Stimulated activated CD4-positive, alpha-beta T cell treated with anti-CD3 and anti-CD28 coated beads, Interleukin-4, amount 100 ng/mL, for 24 hours (primary cell): Measurements from ENCODE around the gene LDHA.
"Not testable (repeated sequence)": the region's sequence is repeated elsewhere in the genome, so short reads cannot be mapped to it uniquely, and the experiment has no call there.

Experiments
- DNase-seq: peaks from one replicate; pipeline ENCODE4 v3.0.0-alpha.2; 2020

LDHA gene

DNA sequence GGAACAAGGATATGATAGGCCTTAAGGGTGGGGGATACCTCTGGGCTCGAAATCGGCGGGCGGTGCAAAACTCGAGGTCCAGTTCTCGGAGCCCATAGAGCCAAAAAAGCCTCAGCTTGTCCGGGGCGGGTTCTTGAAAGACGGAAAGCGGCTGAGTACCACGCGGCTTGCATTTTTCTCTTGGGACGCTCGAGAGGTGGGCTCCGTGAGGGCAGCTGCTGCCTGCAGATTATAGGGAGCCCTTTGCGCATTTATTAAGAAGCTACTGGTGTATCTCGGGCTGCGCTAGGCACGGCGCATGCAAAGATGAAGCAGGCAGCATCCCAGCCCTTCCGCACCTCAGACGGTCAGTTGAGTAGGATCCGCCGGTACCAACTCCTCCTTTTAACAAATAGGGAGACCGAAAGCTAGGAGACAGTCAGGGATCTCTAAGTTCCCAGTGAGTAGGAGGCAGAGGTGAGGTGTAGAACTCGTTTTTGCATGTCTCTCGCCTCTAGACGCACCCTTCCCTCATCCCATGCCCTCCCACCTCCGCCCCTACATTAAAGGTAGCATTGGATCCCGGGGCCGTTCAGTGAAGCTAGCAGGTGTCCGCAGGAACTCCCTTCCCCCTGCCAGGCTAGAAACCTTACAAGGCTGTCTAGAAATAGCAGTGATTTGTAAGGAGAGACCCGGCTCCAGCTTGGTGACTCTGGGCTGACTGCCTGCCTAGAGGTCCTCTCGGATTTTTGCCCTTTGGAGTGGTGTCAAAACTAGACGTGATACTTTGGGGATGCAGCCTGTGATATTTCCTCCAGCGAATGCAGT lies 768 bp downstream of the LDHA start:
- peak; percentile 27 for DNase-seq

DNA sequence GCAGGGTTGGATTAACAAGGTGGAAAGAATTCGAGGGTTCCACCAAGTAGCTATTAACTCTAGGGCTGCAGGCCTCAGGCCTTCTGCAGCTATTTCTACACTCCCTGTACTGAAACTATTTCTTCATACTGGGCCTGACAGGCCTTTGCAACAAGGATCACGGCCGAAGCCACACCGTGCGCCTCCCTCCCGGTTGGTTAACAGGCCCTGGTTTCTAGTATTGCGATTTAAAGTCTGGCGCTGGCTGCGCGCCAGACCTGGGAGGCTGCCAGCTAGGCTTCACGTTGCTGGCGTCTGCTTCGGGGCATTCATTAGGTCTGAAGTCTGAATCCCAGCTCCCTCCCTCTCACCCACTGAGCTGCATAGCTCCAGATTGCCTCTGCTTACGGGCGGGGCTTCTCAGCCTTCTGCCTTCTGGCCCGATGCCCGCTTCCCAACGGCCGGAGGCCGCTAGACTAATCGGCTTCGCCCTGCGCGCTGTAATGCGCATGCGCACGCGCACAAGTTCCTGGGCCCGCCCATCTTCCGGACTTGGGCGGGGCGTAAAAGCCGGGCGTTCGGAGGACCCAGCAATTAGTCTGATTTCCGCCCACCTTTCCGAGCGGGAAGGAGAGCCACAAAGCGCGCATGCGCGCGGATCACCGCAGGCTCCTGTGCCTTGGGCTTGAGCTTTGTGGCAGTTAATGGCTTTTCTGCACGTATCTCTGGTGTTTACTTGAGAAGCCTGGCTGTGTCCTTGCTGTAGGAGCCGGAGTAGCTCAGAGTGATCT lies 1.6 kb downstream of the LDHA start:
- DNase-seq = peak; percentile 94

GRCh38 chr11:18397921-18398320 lies 3.6 kb downstream of the LDHA start:
- DNase-seq = no peak

- not testable (repeated sequence) for DNase-seq
Measured at GRCh38 chr11:18401077-18401476, 6.7 kb downstream of the LDHA start.

GRCh38 chr11:18404062-18404461 lies 9.7 kb downstream of the LDHA start:
- DNase-seq = no peak

GRCh38 chr11:18407400-18407799 lies 13.0 kb downstream of the LDHA start:
- not testable (repeated sequence) for DNase-seq

DNA sequence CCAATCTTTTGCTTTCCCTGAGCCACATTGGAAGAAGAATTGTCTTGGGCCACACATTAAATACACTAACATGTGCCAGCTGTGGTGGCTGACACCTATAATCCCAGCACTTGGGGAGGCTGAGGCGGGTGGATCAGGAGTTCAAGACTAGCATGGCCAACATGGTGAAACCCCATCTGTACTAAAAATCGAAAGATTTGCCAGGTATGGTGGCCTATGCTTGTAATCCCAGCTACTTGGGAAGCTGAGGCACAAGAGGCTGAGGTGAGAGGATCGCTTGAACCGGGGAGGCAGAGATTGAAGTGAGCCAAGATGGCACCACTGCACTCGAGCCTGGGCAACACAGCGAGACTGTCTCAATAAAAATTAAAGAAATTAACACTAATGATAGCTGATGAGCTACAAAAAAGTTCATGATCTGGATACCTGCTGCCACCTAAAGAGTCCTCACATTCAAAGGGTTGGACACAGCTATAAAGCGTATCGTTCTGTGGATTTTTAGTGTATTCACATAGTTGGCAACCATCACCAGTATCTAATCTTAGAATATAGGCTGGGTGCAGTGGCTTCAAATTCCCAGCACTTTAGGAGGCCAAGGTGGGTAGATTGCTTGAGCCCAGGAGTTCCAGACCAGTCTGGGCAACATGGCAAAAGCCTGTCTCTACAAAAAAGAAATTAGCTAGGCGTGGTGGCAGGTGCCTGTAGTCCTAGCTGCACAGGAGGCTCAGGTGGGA lies 14.4 kb downstream of the LDHA start:
- DNase-seq = no peak

DNA sequence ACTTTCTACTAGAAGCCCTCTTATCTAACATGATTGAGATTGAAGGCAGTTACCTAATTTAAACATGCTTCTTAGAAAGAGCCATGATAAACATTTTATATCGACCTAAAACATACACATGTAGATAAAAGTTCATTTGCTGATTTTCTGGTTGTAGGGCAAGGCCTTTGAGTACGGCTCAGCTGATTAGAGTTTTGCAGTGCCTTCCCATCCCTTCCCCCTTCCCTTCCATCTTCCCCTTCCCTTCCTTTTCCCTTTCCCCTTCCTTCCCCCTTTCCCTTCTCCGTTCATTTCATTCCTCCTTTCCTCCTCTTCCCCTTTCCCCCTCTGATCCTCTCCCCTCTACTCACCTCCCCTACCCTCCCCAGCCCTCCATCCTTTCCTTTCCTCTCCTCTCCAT lies 22.1 kb downstream of the LDHA start:
- no peak for DNase-seq

DNA sequence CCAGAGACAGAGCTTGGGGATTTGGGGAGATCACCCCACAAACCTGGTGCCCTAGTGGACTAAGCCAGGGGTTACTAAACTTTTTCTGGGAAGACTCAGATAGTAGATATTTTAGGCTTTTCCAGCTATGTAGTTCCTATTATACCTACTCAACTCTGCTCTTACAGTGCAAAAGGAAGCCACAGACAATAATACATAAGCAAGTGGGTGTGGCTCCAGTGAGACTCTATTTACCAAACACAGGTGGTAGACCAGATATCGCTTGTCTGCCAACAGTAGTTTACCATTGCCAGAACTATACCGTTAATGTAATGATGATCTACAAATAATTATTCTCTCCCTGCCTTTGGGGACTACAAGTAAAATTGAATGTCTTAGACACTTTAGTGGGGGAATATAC lies 24.7 kb downstream of the LDHA start:
- DNase-seq = no peak

DNA sequence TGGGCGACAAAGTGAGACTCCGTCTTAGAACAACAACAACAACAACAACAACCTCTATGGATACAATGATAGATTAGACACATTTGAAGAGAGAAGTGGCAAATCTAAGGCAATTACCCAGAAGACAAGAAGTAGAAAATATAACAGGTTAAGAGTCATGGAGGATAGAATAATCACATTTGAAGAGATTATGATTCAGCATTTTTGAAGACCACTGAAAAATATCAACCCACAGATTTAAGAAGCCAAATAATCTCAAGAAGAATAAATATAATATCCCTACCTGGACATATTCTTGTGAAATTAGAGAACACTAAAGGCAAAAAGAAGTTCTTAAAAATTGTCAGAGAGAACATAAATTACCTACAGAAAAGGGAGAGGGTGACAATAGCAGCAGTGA lies 25.7 kb downstream of the LDHA start:
- DNase-seq = no peak

GRCh38 chr11:18427240-18427639 lies 32.9 kb downstream of the LDHA start:
- no peak for DNase-seq

GRCh38 chr11:18429332-18429731 lies 35.0 kb downstream of the LDHA start:
- no peak for DNase-seq

GRCh38 chr11:18438691-18439090 lies 44.3 kb downstream of the LDHA start:
- DNase-seq = no peak

DNA sequence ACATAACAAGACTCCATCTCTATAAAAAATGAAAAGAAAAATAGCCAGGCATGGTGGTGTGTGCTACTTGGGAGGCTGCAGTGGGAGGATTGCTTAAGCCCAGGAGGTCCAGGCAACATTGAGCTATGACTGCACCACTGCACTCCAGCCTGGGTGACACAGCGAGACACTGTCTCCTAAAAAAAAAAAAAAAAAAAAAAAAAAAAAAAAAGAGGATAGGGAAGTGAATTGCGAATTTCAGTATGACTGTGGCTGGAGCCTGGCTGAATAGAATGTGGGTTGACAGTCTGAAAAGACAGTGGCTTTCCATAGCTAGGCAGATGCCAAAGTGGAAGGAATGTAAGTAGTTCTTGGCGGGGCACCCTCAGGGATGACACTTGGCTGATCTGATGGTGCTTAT lies 54.9 kb downstream of the LDHA start:
- no peak for DNase-seq

DNA sequence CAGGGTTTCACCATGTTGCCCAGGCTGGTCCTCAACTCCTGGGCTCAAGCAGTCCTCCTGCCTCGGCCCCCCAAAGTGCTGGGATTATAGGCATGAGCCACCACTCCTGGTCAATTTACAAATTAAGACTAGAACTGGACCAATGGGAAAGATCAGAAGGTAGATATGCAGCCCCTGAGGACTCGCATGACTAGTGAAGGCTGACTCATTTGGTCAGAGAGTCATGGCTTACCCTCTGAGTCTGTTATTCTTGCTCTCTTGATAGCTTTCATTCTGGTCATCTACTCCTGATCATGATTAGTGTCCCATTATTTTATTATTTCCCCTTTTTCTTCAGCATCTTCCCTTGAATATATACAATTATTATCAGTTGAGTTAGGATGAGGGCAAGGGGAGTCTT lies 58.6 kb downstream of the LDHA start:
- no peak for DNase-seq

DNA sequence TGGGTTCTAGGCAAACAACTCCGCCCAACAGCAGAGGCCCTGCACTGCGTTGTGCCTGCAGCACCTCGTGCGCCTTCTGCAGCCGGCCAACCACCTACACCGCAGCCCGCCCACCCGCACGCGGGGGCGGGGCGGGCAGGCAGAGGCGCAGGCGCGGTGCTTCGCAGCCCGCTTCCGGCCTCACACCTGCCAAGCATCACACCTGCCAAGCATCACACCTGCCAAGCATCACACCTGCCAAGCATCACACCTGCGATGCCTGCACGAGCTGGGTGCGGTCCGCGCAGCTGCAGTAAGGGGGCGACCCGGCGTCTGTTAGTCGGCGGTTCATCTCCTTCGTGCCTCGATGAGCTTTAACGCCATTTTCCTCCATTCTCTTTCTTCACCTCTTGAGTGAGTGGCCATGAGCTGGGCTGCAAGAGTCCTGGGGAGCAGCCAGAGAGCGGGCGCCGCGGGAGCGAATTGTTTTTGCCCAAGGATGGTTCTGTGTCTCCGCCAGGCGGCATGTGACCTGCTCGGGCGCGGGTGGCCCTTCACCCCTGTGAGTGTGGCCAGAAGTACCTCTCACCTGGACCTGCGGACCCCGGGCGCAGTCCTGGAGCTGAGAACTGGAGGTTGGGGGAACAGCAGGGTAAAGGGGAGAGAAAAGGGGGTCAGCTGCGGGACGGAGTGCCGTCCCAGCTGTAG lies 61.5 kb downstream of the LDHA start, which contains the start of gene LDHAL6A:
TSS of gene LDHAL6A (plus strand) at position 171 of the 687 bp plus-strand sequence. CDS start 825 bp downstream, outside the sequence.
- DNase-seq = no peak

- DNase-seq = no peak
Measured at GRCh38 chr11:18457450-18457849, 63.1 kb downstream of the LDHA start.
